Choroid plexus epithelial cell (primary cell): ENCODE results near the gene ANKHD1.
"Not testable (repeated sequence)": the region's sequence is repeated elsewhere in the genome, so short reads cannot be mapped to it uniquely, and the experiment has no call there.

Source experiments
- DNase-seq: peaks from one replicate; pipeline ENCODE4 v3.0.0-alpha.2; 2010; ENCODE audit warnings: low read depth
- H3K4me3 ChIP-seq: 2 replicates; pipeline ENCODE4 v1.5.1; 2011; ENCODE audit warnings: low read depth, mild to moderate bottlenecking, control low read depth, low read length, moderate library complexity
- TF ChIP-seq, protein P1 (sequence below): conservative IDR thresholded peaks from 2 replicates; pipeline ENCODE4 v1.5.1; 2011; ENCODE audit warnings: low read depth, mild to moderate bottlenecking, control low read depth, inconsistent platforms, low read length, moderate library complexity

Gene ANKHD1

DNA sequence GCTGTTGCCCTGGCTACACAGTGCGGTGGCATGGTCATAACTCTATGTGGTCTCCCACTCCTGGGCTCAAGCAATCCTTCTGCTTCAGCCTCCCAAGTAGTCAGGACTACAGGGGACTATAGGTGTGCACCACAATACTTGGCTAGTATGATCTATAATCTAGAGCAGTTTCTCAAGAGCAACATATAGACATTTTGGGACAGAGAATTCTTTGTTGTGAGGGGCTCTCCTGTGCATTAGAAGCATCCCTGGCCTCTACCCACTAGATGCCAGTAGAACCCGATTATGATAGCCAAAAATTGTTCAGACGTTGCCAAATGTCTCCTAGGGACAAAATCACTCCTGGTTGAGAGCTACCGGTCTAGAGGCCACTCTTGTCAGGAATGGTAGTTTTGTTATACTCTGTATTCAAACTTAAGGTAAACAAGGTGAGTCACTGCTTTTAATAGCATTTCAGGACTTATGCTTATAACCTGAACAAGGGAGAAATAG, 7.2 kb downstream of the ANKHD1 start:
- DNase-seq, result no peak
- TF ChIP-seq, protein P1, sequence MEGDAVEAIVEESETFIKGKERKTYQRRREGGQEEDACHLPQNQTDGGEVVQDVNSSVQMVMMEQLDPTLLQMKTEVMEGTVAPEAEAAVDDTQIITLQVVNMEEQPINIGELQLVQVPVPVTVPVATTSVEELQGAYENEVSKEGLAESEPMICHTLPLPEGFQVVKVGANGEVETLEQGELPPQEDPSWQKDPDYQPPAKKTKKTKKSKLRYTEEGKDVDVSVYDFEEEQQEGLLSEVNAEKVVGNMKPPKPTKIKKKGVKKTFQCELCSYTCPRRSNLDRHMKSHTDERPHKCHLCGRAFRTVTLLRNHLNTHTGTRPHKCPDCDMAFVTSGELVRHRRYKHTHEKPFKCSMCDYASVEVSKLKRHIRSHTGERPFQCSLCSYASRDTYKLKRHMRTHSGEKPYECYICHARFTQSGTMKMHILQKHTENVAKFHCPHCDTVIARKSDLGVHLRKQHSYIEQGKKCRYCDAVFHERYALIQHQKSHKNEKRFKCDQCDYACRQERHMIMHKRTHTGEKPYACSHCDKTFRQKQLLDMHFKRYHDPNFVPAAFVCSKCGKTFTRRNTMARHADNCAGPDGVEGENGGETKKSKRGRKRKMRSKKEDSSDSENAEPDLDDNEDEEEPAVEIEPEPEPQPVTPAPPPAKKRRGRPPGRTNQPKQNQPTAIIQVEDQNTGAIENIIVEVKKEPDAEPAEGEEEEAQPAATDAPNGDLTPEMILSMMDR, result no peak
- H3K4me3 ChIP-seq, result no peak overlapping the region

DNA sequence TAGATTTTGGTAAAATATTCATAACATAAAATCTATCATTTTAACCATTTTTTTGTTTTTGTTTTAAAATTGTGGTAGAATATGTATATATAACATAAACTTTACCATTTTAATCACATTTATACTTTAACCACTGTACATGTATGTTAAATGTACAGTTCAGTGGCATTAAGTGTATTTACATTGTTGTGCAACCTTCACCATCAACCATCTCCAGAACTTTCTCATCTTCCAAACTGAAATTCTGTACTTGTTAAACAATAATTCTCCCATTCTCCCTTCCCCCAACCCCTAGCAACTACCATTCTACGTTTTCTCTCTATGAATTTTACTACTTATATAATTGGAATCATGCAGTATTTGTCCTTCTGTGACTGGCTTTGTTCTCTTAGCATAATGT, 11.6 kb downstream of the ANKHD1 start:
- TF ChIP-seq, protein P1, result no peak
- DNase-seq, result no peak
- no peak overlapping the region for H3K4me3 ChIP-seq

DNA sequence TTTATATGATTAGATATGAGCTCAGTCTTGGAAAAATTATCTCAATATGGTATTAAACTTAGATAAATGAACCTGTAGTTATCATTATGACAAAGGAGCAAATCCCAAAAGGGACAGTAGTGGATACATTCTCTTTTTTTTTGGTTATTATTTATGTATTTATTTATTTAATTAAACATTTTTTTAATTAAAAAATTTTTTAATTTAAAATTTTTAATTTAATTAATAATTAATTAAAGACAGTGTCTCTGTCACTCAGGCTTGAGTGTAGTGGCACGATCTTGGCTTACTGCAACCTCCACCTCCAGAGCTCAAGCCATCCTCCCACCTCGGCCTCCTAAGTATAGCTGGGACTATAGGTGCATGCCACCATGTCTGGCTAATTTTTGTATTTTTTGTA, 15.6 kb downstream of the ANKHD1 start:
- H3K4me3 ChIP-seq, result no peak overlapping the region
- no peak for DNase-seq
- TF ChIP-seq, protein P1, result no peak

DNA sequence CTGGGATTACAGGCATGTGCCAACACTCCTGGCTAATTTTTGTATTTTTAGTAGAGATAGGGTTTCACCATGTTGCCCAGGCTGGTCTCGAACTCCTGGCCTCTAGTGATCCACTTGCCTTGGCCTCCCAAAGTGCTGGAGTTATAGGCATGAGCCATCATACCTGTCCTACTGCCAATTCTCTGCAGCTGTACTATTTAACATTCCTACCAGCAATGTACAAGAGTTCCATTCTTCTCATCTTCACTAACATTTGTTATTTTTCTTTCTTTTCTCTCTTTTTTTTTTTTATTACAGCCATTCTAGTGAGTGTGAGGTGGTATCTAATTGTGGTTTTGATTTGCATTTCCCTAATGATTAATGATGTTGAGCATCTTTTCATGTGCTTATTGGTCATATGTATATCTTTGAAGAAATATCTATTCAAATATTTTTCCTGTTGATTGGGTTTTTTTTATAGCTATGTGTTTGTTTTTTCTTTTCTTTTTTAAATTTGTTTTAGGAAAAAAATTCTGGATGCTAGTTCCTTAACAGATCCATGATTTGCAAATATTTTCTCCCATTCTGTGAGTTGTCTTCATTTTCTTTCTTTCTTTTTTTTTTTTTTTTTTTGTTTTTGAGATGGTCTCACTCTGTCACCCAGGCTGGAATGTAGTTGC, 17.4 kb downstream of the ANKHD1 start:
- DNase-seq, result no peak
- no peak overlapping the region for H3K4me3 ChIP-seq
- TF ChIP-seq, protein P1, result no peak

DNA sequence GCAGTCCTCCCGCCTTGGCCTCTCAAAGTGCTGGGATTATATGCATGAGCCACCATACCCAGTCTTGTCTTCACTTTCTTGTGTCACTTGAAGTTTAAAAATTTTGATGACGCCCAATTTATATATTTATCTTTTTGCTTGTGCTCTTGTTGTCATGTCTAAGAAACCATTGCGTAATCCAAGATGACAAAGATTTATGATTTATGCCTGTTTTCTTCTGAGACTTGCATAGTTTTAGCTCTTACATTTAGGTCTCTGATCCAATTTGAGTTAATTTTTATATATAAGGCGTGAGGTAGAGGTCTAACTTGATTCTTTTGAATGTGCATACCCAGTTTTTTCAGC, 18.6 kb downstream of the ANKHD1 start:
- TF ChIP-seq, protein P1, result no peak
- H3K4me3 ChIP-seq, result no peak overlapping the region
- DNase-seq, result no peak

DNA sequence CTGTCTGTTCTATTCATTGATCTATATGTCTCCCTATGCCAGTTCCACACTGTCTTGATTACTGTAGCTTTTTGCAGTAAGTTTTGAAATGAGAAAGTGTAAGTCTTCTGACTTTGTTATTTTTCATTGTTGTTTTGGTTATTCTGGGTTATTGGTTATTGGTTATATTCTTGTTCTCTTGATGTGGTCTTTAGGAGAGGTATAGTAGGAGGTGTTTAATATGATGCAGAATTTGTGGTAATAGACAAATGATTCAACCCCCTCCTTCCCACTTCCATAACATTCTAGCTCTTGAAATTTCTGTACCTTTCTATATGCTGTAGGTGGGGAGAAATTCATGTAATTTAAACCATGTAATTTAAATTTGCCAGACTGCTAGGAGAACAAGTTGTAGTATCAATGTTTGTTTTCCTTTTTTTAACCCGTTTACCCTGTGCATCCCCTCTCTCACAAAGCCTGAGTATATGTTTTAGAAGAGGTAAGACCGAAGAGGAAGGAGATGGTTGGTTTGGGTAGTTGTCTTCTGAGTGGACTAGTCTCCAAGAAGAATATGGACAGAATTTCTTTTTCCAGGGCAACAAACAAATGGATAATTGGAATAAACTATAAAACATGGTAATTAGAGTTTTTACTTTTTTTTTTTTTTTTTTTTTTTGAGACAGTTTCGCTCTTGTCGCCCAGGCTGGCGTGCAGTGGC, 19.2 kb downstream of the ANKHD1 start:
- TF ChIP-seq, protein P1, result no peak
- DNase-seq, result no peak
- H3K4me3 ChIP-seq, result no peak overlapping the region

DNA sequence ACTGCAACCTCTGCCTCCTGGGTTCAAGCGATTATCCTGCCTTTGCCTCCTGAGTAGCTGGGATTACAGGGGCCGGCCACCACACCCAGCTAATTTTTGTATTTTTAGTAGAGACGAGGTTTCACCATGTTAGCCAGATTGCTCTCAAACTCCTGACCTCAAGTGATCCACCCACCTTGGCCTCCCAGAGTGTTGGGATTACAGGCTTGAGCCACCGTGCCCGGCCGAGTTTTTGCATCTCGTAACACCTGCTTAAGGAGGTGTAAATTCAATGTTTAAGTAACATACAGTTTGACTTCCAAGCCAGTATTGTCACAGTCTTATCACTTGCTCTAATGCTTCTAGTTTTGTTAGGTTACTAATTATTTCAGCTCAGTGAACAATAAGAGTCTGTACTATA, 19.7 kb downstream of the ANKHD1 start:
- DNase-seq, result not testable (repeated sequence)

More for the DNA sequence above, 19.7 kb downstream of the ANKHD1 start:
- not testable (repeated sequence) for H3K4me3 ChIP-seq
